GM12864 (cell line): ENCODE data around the gene OARD1.

Experiments
- DNase-seq: peaks from one replicate; pipeline ENCODE4 v3.0.0-alpha.2; 2011; ENCODE audit warnings: low read depth
- H3K4me3 ChIP-seq: 2 replicates; pipeline ENCODE4 v1.5.1; 2011; ENCODE audit warnings: mild to moderate bottlenecking, low read depth, low read length, control low read depth
- TF ChIP-seq, protein P1 (sequence below): IDR thresholded peaks from 2 replicates; pipeline ENCODE4 v1.5.1; 2011; ENCODE audit warnings: low read depth, mild to moderate bottlenecking, moderate library complexity, low read length, control low read depth, inconsistent platforms; ENCODE audit errors: missing control alignments

OARD1 gene

DNA sequence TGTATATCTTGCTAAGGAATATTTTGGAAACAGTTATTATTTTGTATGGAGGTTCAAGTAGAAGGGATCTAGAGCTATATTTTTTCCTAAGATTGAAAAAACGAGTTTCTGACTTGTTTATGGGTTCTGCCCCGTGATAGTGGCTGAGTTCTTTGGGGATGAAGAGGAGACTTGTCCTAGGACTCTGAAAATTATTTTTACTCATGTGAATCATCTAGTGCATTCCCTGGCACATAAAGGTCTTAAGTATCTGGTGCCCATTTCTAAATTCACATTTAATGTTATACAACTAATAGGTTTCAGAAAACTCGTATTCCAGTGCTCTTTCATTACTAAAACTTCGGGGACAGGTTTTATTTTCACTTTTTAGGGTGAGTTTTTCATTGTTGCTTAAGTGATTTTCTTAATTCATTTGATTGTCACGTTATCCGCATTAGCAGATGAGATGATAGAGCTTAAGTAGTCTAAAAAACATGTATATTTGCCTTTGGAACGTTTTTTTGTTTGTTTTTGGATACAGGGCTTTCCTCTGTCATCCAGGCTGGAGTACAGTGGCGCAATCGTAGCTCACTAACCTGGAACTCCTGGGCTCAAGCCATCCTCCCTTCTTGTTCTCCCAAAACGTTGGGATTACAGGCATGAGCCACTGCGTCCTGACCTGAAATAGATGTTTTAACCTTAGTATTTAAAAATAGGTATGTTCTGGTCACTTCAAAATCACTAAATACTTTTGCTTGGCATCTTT, 2.7 kb upstream of the OARD1 start:
- peak overlapping the region; percentile 99 for H3K4me3 ChIP-seq
- no peak for DNase-seq
- TF ChIP-seq, protein P1, sequence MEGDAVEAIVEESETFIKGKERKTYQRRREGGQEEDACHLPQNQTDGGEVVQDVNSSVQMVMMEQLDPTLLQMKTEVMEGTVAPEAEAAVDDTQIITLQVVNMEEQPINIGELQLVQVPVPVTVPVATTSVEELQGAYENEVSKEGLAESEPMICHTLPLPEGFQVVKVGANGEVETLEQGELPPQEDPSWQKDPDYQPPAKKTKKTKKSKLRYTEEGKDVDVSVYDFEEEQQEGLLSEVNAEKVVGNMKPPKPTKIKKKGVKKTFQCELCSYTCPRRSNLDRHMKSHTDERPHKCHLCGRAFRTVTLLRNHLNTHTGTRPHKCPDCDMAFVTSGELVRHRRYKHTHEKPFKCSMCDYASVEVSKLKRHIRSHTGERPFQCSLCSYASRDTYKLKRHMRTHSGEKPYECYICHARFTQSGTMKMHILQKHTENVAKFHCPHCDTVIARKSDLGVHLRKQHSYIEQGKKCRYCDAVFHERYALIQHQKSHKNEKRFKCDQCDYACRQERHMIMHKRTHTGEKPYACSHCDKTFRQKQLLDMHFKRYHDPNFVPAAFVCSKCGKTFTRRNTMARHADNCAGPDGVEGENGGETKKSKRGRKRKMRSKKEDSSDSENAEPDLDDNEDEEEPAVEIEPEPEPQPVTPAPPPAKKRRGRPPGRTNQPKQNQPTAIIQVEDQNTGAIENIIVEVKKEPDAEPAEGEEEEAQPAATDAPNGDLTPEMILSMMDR: no peak

DNA sequence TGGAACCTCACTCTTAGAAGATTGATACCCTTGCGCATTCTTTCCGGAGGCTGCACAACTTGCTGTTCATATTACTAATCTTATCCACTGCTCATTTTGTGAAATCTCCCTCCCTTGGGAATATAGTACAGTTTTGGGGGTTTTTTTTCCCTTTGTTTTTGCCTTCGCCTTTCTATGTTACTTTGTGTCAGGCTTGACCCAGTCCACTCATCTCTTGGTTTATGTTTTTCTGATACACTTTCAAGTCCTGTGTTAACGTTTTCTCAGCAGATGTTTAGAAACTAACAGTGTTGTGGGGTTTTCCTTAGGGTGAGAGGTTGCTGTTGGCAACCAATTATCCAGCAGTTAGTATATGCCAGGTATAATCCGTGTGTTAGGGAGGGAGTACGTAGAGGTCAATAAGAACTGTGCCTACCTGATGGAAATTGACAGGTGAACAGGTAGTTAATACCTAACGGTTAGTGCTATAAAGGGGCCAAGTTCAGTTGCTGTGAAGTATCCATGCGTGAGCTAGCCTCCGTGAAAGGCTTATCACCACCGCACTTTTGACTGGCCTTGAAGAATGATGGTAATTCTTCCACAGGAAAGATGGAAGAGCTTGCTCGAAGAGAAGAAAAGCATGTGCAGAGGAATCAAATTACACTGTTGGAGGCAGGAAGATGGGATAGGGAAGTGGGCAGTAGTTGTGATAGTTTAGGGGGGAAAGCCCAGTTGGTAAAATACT, 2.0 kb upstream of the OARD1 start:
- DNase-seq: no peak
- H3K4me3 ChIP-seq: peak overlapping the region; percentile 99
- TF ChIP-seq, protein P1: no peak

DNA sequence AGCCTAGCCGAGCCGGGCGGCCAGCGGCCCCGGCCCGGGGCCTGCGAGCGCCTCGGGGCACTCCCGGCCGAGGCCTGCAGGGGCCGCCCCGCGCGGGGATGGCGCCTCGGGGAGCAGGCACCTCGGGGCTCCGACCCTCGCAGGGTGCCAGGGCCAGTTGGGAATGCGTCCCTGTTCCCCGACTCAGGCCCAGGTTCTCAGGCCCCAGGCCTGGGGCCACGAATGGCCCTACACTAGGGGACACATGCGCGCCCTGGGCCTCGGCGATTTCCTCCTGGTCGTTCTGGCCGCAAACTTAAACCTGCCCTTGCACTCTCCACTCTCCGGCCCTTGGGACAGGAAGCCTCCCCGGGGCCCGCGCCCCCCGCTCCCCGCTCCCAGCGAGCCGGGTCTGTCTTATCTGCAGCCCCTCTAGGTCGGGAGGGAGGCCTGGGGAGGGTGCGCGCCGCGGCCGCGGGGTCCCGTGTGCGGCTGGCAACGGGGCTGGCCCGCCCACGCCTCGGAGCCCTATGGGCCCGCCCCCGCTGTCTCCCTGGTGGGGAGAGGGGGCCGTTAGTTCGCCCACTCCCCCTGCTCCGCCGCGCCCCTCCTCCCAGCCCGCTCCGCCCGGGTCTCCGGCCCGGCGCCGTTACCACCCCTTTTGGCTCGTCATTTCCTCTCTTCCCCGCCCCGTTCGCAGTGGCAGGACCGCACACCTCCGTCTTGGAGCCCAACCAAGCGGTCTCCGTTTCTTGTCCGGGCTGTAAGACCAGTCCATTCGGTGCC, 1.2 kb upstream of the OARD1 start:
- peak; percentile 40 for DNase-seq
- H3K4me3 ChIP-seq: peak overlapping the region; percentile 99
- TF ChIP-seq, protein P1: peak; percentile 32

DNA sequence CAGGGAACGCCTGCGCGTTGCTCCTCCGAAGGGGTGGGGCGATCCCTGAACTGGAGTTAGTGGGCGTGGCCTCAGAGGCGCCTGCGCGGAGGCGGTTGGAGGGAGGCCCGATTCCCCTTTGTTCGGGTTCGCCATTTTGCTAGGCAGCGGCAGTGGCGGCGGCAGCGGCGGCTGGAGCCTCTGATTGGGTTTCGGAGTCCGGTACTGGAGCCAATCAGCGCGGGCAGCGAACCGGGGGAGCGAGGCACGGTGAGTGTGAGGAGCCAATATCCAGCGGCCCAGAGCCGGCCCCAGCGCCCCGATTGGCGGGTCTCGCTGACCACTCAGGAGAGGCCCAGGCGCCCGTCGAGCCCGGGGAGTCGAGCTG, 663 bp upstream of the OARD1 start, which contains the start of gene NFYA:
Gene NFYA, plus strand, starts transcription at position 139 of the 367 bp plus-strand sequence. CDS start 6,116 bp downstream, outside the sequence.
- peak within 1 kb of the TSS; percentile 99 for H3K4me3 ChIP-seq
- no peak for DNase-seq
- TF ChIP-seq, protein P1: no peak

DNA sequence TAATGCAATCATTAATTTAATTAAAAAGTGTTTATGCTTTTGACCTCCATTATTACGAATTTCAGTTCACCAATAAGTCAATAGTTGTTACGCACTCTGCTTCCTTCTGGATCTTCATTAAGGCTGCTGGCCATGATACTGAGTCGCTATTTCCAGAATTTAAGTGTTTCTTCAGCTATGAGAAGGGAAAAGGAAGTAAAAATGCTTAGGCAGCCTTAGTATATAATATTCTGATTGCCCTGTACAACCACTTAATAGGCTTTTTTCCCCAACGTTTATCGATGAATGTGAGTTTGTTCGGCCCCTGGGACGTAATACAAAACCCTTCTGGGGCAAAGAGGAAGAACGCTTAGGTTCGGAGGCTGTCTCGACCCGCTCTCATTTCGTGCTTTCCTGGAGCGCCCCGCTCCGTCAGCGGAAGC, 644 bp downstream of the OARD1 start:
- TF ChIP-seq, protein P1: peak; percentile 9

DNA sequence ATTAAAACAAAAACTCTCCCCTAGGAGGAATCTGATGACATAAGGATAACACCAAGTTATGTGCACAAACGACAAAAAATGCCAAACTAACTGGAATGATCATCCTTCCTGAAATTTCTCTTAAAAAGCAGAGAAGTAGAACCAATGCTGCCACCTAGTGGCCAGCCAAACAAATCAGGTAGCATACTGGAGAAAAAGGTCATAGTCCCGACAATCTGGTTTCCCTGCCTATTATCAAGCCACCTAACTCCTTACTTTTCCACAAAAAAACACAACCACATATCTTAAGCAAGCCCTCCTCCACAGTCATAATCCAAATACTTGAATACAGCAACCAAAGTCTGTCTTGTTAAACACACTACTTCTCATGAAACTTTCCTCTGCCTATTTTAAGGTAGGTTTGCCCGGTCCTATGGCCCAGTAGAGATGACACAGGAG, 5.3 kb downstream of the OARD1 start:
- H3K4me3 ChIP-seq: no peak overlapping the region
- TF ChIP-seq, protein P1: peak; percentile 79
- peak; percentile 48 for DNase-seq

More for the DNA sequence above, 644 bp downstream of the OARD1 start:
- peak overlapping the region; percentile 99 for H3K4me3 ChIP-seq
- no peak for DNase-seq
